Dedifferentiated amniotic fluid mesenchymal stem cell (primary cell): ENCODE data around the gene CSTF1.

ENCODE experiments used
- DNase-seq: peaks from one replicate; pipeline ENCODE4 v3.0.0-alpha.2; 2016; ENCODE audit errors: extremely low spot score

CSTF1 gene

GRCh38 chr20:56428881-56429280 is 36.4 kb downstream of the CSTF1 start:
- no peak for DNase-seq

- DNase-seq = no peak
These were observed 37.1 kb downstream of the CSTF1 start for GRCh38 chr20:56429502-56429901.

- DNase-seq = no peak
These were observed 37.5 kb downstream of the CSTF1 start for GRCh38 chr20:56429941-56430340.

- no peak for DNase-seq
These were observed 38.0 kb downstream of the CSTF1 start for GRCh38 chr20:56430461-56430860.

GRCh38 chr20:56430957-56431356 is 38.5 kb downstream of the CSTF1 start:
- no peak for DNase-seq

GRCh38 chr20:56431471-56431870 is 39.0 kb downstream of the CSTF1 start:
- no peak for DNase-seq

GRCh38 chr20:56433221-56433879 is 40.9 kb downstream of the CSTF1 start:
- DNase-seq = no peak

- DNase-seq = peak; percentile 65
These were observed 41.4 kb downstream of the CSTF1 start for GRCh38 chr20:56433880-56434255.

GRCh38 chr20:56437196-56437960 is 44.9 kb downstream of the CSTF1 start:
- no peak for DNase-seq

GRCh38 chr20:56438284-56438683 is 45.8 kb downstream of the CSTF1 start:
- DNase-seq = no peak

- peak; percentile 77 for DNase-seq
These were observed 47.4 kb downstream of the CSTF1 start for GRCh38 chr20:56439771-56440291.

- no peak for DNase-seq
These were observed 48.0 kb downstream of the CSTF1 start for GRCh38 chr20:56440346-56441007.

- no peak for DNase-seq
These were observed 50.2 kb downstream of the CSTF1 start for GRCh38 chr20:56442389-56443365.

- no peak for DNase-seq
These were observed 51.5 kb downstream of the CSTF1 start for GRCh38 chr20:56443654-56444540.

- no peak for DNase-seq
These were observed 52.7 kb downstream of the CSTF1 start for GRCh38 chr20:56445130-56445529.

- no peak for DNase-seq
These were observed 53.1 kb downstream of the CSTF1 start for GRCh38 chr20:56445540-56445939.

- no peak for DNase-seq
These were observed 54.8 kb downstream of the CSTF1 start for GRCh38 chr20:56447227-56447626.

GRCh38 chr20:56449459-56449858 is 57.0 kb downstream of the CSTF1 start:
- DNase-seq = no peak

GRCh38 chr20:56451056-56451765 is 58.8 kb downstream of the CSTF1 start:
- DNase-seq = no peak

GRCh38 chr20:56453352-56453751 is 60.9 kb downstream of the CSTF1 start:
- no peak for DNase-seq
